HepG2 (cell line): ENCODE measurements around the gene TOP2B.

Experiments used
- CTCF ChIP-seq: sonication (generic); formaldehyde crosslinking; IDR thresholded peaks from 2 replicates; pipeline ENCODE4 v1.5.0; 2020; ENCODE audit warnings: mild to moderate bottlenecking, missing genetic modification reagents, moderate library complexity
- POLR2A ChIP-seq, 2 experiments: IDR thresholded peaks; 2 replicates each; pipeline ENCODE4 v1.6.1; 2011; ENCODE audit warnings: low read depth in 2 of 2, low read length in 2 of 2, mild to moderate bottlenecking in 1 of 2, moderate library complexity in 1 of 2; ENCODE audit not compliant: insufficient read depth in 1 of 2
- ZNF552 ChIP-seq: sonication (generic); formaldehyde crosslinking; IDR thresholded peaks from 2 replicates; pipeline ENCODE4 v1.9.0; 2022; ENCODE audit warnings: missing genetic modification reagents, mild to moderate bottlenecking, borderline replicate concordance

- no peak for TF ChIP-seq ZNF552
- no peak for TF ChIP-seq POLR2A (IDR thresholded peaks at IDR 0.05; ENCODE audit: insufficient read depth in 1 of 2, low read depth in 2 of 2, low read length in 2 of 2)
- TF ChIP-seq CTCF (CRISPR knock-in tag), result no peak
These were observed 28.5 kb upstream of the TOP2B start for GRCh38 chr3:25693238-25693637.
